Amygdala (tissue), 56 donors: ENCODE results near the gene TUBB6.

Experiments used
- DNase-seq, 56 donors: peaks; one replicate each; lab custom pipeline; 2025; lab: John Stamatoyannopoulos, UW

TUBB6 gene

DNA sequence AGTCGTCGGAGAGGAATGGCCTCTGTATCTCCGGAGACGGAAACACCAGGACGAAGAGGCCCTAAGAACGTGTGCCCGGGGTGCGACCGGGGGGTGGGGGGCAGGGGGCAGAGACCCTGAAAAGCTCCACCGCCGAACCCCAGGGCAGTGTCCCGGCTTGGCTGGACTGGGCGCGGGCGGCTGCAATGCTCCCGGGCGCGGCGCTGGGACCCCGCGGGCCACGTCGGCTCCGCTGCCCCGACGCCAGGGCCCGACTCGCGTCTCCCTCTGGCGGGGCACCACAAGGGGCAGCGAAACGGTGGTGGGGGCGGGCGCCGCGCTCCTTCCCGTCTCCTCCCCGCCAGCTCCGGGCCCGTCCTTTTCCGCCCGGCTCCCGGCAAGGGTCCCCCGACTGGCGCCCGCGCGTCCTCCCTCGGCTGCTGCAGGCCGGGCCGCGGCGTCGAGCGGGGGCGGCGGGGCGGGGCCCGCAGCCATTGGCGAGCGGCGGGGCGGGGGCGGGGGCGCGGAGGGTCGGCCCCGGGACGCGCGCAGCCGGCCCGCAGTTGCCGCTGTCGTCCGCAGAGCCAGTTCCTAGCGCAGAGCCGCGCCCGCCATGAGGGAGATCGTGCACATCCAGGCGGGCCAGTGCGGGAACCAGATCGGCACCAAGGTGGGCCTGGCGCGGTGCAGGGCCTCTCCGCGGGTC is at the start of gene TUBB6:
TSS of gene TUBB6 (plus strand) at position 541 of the 685 bp plus-strand sequence. CDS start at position 593, 52 bp downstream.
- no peak for DNase-seq

GRCh38 chr18:12258719-12259705 is 49.0 kb upstream of the TUBB6 start:
- no peak for DNase-seq

DNA sequence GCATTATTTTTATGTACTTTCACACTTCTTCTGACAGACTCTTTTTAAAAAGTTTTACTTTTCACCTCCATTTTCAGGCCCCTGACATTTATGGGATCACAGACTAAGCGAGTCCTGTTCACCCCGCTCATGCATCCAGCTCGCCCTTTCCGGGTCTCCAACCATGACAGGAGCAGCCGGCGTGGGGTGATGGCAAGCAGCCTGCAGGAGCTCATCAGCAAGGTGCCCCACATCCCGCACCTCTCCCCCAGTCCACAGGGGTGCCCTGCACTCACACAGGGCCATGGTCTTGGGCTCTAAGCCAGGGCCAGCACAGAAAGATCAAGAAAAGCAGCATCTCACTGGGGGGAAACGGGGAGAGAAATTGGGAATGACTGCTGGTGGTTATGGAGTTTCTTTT is 45.3 kb upstream of the TUBB6 start:
- no peak for DNase-seq

GRCh38 chr18:12264864-12265263 is 43.2 kb upstream of the TUBB6 start:
- no peak for DNase-seq

DNA sequence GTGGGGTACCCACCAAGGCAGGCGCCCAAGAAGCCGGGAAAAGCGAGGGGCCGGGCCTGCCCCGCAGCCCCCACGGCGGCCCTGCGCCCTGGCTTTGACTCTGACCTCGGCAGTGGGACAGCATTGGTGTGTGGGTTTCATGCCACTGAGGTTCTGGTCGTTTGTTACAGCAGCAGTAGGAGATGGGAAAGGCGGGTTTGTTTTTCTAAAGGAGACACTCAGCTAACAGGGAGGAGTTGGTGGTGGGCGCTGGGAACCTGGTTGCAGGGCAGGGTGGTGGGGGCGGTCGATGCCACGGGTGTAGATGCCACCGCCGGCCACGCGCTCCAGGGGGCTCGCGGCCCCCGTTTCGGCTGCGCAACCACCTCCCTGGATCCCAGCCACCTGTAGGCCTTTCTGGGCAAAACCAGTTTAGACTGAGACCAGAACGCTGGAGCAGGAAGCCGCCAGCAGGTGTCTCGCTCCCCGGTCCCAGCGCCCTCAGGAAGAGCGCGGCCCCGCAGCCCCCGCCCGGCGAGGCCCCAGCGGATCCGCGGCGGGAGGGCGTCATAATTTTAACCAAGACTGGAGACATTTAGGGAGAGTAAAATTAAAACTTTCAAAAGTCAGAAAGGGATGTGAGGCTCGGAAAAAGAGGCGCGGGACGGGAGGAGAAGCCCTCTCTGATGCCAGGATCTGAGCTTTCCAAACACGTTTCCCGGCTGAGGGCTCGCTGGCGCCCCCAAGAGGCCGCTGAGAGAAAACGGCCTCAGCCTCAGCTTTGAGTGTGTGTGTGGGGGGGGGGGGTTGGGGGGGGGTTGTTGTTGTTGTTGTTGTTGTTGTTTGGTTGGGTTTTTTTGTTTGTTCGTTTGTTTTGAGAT is 36.4 kb upstream of the TUBB6 start:
- peak in 42 of 56 donors; percentile 4 to 78 (median 50) for DNase-seq

DNA sequence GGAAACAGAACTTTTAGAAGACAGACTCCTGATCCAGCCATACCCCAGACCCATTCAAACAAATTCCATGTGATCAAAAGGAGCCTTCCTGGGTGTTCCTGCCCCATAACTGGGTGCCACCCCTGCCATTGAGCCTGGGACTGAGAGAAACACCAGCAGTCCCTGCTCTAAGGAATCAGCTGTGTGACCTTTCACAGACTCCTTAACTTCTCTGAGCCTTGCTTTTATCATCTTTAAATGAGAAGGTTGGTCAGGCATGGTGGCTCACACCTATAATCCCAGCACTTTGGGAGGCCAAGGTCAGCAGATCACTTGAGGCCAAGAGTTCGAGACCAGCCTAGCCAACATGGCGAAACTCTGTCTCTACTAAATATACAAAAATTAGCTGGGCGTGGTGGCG is 33.2 kb upstream of the TUBB6 start:
- no peak for DNase-seq

- no peak for DNase-seq
These were observed 31.1 kb upstream of the TUBB6 start for GRCh38 chr18:12276736-12277554.

DNA sequence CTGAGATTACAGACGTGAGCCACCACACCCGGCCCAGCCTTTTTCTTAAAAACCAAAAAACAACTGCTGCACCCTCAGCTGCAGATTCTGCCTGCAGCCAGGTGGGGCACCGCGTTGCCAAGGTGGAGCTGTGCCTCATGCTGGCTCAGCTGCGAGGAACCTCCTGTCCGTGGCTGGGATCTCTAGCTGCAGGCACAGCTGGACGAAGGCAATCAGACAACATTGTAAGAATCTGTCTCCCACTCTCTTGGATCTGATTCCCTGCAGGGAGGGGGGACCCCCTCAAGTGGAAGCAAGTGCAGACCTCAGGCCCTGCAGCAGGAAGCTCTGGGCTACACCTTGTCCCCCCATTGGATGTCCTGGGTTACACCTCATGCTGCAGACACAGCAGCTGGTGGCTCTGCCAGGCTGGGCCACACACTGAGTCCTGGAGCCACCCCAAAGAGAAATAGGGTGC is 29.8 kb upstream of the TUBB6 start:
- DNase-seq: no peak

DNA sequence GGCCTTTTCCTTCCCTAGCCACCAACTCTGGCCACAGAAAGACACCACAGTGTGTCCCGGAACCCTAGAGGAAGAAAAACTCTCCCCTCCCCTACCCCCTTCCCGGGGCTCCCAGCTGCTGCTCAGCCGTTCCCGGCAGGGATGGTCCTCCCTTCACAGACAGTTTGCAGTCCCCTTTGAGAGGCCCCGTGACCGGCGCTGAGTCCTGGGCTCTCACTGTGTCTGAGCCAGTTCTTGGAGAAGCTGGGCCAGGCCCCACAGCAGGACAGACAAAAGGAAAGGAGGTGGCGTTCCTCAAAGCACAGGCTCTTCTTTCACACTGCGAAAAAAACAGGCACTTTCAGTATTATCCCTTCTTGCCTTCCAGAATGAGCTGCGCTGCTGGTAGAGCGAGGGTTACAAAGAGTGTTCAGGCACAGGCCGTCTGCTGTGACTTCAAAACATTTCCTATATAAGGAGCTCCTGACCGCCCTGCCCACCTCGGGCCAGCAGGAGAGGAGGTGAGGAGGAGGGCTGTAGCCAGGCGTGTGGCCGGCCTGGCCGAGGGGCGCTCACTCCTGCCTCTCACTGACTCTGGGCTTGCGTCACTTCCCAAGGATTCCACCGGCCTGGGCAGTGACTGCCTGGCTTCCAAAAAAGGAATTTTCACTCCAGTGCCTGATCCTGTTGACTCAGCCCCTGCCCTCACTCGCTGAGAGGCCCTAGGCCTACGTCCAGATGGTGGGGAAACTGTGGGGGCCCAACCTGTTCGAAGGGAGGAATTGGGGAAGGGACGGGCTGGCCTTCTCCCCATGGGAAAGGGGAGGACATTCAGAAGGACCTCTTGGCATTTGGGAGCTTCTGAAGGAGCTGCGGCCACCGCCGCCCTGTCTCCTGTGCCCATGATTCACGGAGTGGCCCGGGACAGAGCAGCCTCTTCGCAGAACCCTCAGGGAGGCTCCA is 29.0 kb upstream of the TUBB6 start:
- DNase-seq: peak in 40 of 56 donors; percentile 2 to 79 (median 31)

- no peak for DNase-seq
These were observed 28.1 kb upstream of the TUBB6 start for GRCh38 chr18:12279781-12280531.

DNA sequence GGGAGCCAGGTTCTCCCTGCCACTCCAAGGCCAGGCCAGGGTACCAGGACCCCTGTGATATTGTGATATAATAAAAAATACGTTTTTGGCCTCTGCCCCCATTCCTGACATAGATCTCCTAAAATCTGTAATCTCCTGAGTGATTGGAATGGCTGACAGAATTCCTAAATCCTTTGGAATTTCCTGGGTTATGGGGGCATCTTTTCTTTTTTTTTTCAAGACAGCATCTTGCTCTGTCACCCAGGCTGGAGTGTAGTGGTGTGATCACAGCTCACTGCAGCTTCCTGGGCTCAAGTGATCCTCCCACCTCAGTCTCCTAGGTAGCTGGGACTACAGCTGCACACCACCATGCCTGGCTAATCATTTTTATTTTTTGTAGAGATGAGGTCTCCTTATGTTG is 26.2 kb upstream of the TUBB6 start:
- DNase-seq: no peak

GRCh38 chr18:12282442-12283039 is 25.5 kb upstream of the TUBB6 start:
- DNase-seq: no peak

DNA sequence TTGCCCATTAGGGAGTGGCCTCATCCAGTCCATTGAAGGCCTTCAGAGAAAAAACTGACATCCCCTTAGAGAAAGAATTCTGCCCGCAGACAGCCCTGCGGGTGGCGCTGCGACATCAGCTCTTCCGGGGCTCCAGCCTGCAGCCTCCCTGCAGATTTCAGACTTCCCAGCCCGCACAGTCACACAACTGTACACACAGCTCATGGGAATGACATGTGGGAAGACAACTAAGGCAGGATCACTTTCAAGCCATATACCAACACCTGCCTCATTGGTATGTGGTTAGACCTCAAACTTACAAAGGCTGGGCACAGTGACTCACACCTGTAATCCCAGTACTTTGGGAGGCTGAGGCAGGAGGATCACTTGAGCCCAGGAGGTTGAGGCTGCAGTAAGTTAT is 24.8 kb upstream of the TUBB6 start:
- no peak for DNase-seq

DNA sequence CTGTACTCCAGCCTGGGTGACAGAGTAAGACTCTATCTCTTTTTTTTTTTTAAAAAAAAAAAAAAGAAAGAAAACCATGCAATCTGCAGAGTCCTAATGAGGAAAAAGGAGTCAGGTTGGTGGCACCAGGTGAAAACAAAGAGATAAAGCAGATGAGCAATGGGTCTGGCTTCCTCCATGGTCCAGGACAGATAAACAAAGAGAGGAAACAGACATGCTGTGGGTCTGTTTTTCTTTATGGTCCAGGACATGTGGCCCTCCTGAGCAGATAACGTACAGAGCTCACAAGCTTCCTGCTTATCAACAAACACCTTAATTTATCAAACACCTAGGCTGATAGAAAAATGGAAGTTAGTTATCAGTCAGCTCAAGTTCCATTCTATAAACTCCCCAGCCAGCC is 24.4 kb upstream of the TUBB6 start:
- no peak for DNase-seq

GRCh38 chr18:12287131-12287681 is 20.8 kb upstream of the TUBB6 start:
- no peak for DNase-seq

- DNase-seq: peak in 3 of 56 donors; percentile 23 to 35 (median 29)
These were observed 20.2 kb upstream of the TUBB6 start for GRCh38 chr18:12287684-12288402.
